Heart left ventricle (tissue), 13 donors: ENCODE results near the gene AFMID.

Source experiments
- CTCF ChIP-seq, 12 donors: fragments of 200-600 bp; sonication (generic) in 4 of 12; IDR thresholded peaks; one replicate each; pipeline versions ENCODE4 v1.5.0 to v1.8.0; 2018 to 2022; ENCODE audit warnings: antibody characterized with exemption in 12 of 12, mild to moderate bottlenecking in 5 of 12
- POLR2A ChIP-seq, 2 donors: fragments of 450-650 bp; IDR thresholded peaks; one replicate each; pipeline ENCODE4 v1.6.1; 2017; ENCODE audit warnings: antibody characterized with exemption in 2 of 2, mild to moderate bottlenecking in 2 of 2, moderate library complexity in 2 of 2
- donor health status: ischemic (EF 13 %, LVEDD 7.1; RV severe dilation, severe dysfunction).
- donor health status: DM: no; HTN: yes; CAD: no.
- donor health status: DM: no; HTN: no; CAD: no.
- donor health status: ischemic (EF 25% LVEDD 6.9; RV normal size, moderate dysfunction).
- donor health status: ischemic (EF 25% LVEDD 5.7; RV mildly dilated, moderate dysfunction).
- donor health status: ischemic (EF 35%, LVEDD 5.7; RV mildly dilated, moderate dysfunction).
- donor health status: nonischemic (EF 11% LVEDD 7.7; RV severe dilation, severe dysfunction).
- donor health status: DM: yes; HTN: yes; CAD: no.
- donor health status: PGD.
- donor health status: ischemic (EF 29% LVEDD 5.4; RV normal size, mild dysfunction).
- donor health status: nonischemic (EF 23%, LVEDD 6.1; RV moderate dilation, normal function).

GRCh38 chr17:78206298-78206697 is 19.1 kb downstream of the AFMID start:
- TF ChIP-seq CTCF (IDR thresholded peaks at IDR 0.05), result no peak
- no peak for TF ChIP-seq POLR2A (IDR thresholded peaks at IDR 0.05)
